Lower lobe of right lung (tissue), 2 donors: ENCODE data around the gene ZNF653. TPM values are rescaled to one million over a fixed set of nuclear protein-coding genes. Genes with fewer than 3 reads are reported as not detected.

Experiments used
- ATAC-seq, 2 donors: fragments of 200-7000 bp; cut with Tn5 transposase; one replicate each; pipeline ENCODE4 v1.9.1; 2020 to 2022; ENCODE audit warnings: mild to moderate bottlenecking in 2 of 2, moderate library complexity in 2 of 2
- DNase-seq: peaks from one replicate; pipeline ENCODE4 v3.0.0-alpha.2; 2020
- H3K27ac ChIP-seq: fragments of 200-600 bp; one replicate; pipeline ENCODE4 v1.8.0; 2022
- H3K27me3 ChIP-seq: fragments of 200-600 bp; one replicate; pipeline ENCODE4 v1.8.0; 2022; ENCODE audit warnings: low read depth
- H3K36me3 ChIP-seq: fragments of 200-600 bp; one replicate; pipeline ENCODE4 v1.8.0; 2022; ENCODE audit warnings: mild to moderate bottlenecking
- H3K4me1 ChIP-seq: fragments of 200-600 bp; one replicate; pipeline ENCODE4 v1.8.0; 2022
- H3K4me3 ChIP-seq: fragments of 200-600 bp; one replicate; pipeline ENCODE4 v1.8.0; 2022; ENCODE audit warnings: mild to moderate bottlenecking
- H3K9me3 ChIP-seq: fragments of 200-600 bp; one replicate; pipeline ENCODE4 v1.8.0; 2022
- CTCF ChIP-seq: fragments of 200-600 bp; IDR thresholded peaks from one replicate; pipeline ENCODE4 v1.8.0; 2022; ENCODE audit warnings: antibody characterized with exemption, mild to moderate bottlenecking
- intact Hi-C: fragments of 100-400 bp; cut with DNase I; formaldehyde crosslinking; loops from one replicate; pipeline ENCODE4 v1.11.0; 2022
- total RNA-seq: library from RNA; stranded (reverse); fragmentation: NEBNext Ultra II Directional; extraction: Animal tissue kit (Norgen Biotek cat#: 25700); gene quantifications from one replicate; pipeline ENCODE4 v1.2.1, GENCODE V29; 2021
- donor health status: DM: no; HTN: yes; CAD: no; lungs with severe emphysema.

Gene ZNF653
- total RNA-seq, 1 donor from 2014 or later, result 9.2 TPM

GRCh38 chr19:11482384-11483050, 23.1 kb downstream of the ZNF653 start:
- peaks cover 42% of the 10 kb centered on the region for H3K4me1 ChIP-seq
- peak; percentile 92 for DNase-seq
- ATAC-seq, result peak; percentile 93
- intact Hi-C loops, result no loop called here
- TF ChIP-seq CTCF, result peak; percentile 96
- no peak overlapping the region for H3K27ac ChIP-seq
- peaks cover 47% of the 10 kb centered on the region for H3K27me3 ChIP-seq
- peak overlapping the region; percentile 49 for H3K4me3 ChIP-seq
- peaks cover 13% of the 10 kb centered on the region for H3K36me3 ChIP-seq
- H3K9me3 ChIP-seq, result no peaks in the 10 kb centered on the region

- Histone ChIP-seq H3K9me3 (no peaks in the 10 kb centered on the region), H3K27me3 (peaks cover 47% of the 10 kb centered on the region), H3K4me3 (peak overlapping the region; percentile 49), H3K4me1 (peaks cover 42% of the 10 kb centered on the region), H3K36me3 (peaks cover 6% of the 10 kb centered on the region), H3K27ac (no peak overlapping the region)
- DNase-seq (peak; percentile 67), ATAC-seq (peak; percentile 69 to 73)
- TF ChIP-seq CTCF, result no peak
- intact Hi-C loops, result no loop called here
Measured at GRCh38 chr19:11481534-11482383, 23.9 kb downstream of the ZNF653 start.

GRCh38 chr19:11480715-11481533, 24.7 kb downstream of the ZNF653 start, which contains the start of gene ELAVL3:
ELAVL3 (minus strand) TSS chr19:11481046; CDS start chr19:11480608, 438 bp downstream.
- peak within 1 kb of the TSS; percentile 49 for H3K4me3 ChIP-seq
- TF ChIP-seq CTCF, result no peak
- peaks cover 47% of the 10 kb centered on the region for H3K27me3 ChIP-seq
- no peaks in the 10 kb centered on the region for H3K9me3 ChIP-seq
- H3K27ac ChIP-seq, result no peak within 1 kb of the TSS
- peaks cover 6% of the 10 kb centered on the region for H3K36me3 ChIP-seq
- H3K4me1 ChIP-seq, result peaks cover 42% of the 10 kb centered on the region
- ATAC-seq (no peak), DNase-seq (no peak)
- intact Hi-C loops, result no loop called here

GRCh38 chr19:11479898-11480714, 25.5 kb downstream of the ZNF653 start:
- ATAC-seq (no peak), DNase-seq (no peak)
- intact Hi-C loops, result no loop called here
- no peaks in the 10 kb centered on the region for H3K9me3 ChIP-seq
- H3K36me3 ChIP-seq, result peaks cover 6% of the 10 kb centered on the region
- H3K4me1 ChIP-seq, result peaks cover 42% of the 10 kb centered on the region
- H3K4me3 ChIP-seq, result peak overlapping the region; percentile 19
- H3K27ac ChIP-seq, result no peak overlapping the region
- no peak for TF ChIP-seq CTCF
- peaks cover 47% of the 10 kb centered on the region for H3K27me3 ChIP-seq
